HG03432 (cell line): ENCODE data around the gene DPH1.

Experiments used
- ATAC-seq: cut with Tn5 transposase; IDR thresholded peaks from one replicate; pipeline ENCODE4 v1.9.1; 2021; ENCODE audit warnings: mild to moderate bottlenecking, moderate library complexity; ENCODE audit not compliant: unreplicated experiment

DPH1 gene

GRCh38 chr17:2059547-2060384 is 29.8 kb downstream of the DPH1 start:
- no peak for ATAC-seq

GRCh38 chr17:2060385-2060658 is 30.4 kb downstream of the DPH1 start:
- no peak for ATAC-seq

GRCh38 chr17:2060681-2061440 is 30.9 kb downstream of the DPH1 start:
- ATAC-seq, result no peak

- ATAC-seq, result no peak
These were observed 31.5 kb downstream of the DPH1 start for GRCh38 chr17:2061441-2061958.

GRCh38 chr17:2062571-2063183 is 32.7 kb downstream of the DPH1 start:
- no peak for ATAC-seq

GRCh38 chr17:2063261-2064146 is 33.6 kb downstream of the DPH1 start:
- no peak for ATAC-seq

- ATAC-seq, result no peak
These were observed 34.2 kb downstream of the DPH1 start for GRCh38 chr17:2064147-2064489.

GRCh38 chr17:2064520-2064971 is 34.6 kb downstream of the DPH1 start:
- no peak for ATAC-seq

GRCh38 chr17:2064980-2065785 is 35.2 kb downstream of the DPH1 start:
- no peak for ATAC-seq

GRCh38 chr17:2065949-2066400 is 36.0 kb downstream of the DPH1 start:
- ATAC-seq, result no peak

GRCh38 chr17:2067048-2067561 is 37.2 kb downstream of the DPH1 start:
- ATAC-seq, result no peak

GRCh38 chr17:2067608-2068024 is 37.7 kb downstream of the DPH1 start:
- no peak for ATAC-seq

GRCh38 chr17:2068031-2068518 is 38.1 kb downstream of the DPH1 start:
- ATAC-seq, result no peak

- ATAC-seq, result no peak
These were observed 38.6 kb downstream of the DPH1 start for GRCh38 chr17:2068519-2069051.

GRCh38 chr17:2070241-2071023 is 40.5 kb downstream of the DPH1 start:
- peak; percentile 82 for ATAC-seq

- ATAC-seq, result no peak
These were observed 41.1 kb downstream of the DPH1 start for GRCh38 chr17:2071024-2071385.

GRCh38 chr17:2071455-2072281 is 41.7 kb downstream of the DPH1 start:
- no peak for ATAC-seq

GRCh38 chr17:2074919-2075318 is 45.0 kb downstream of the DPH1 start:
- ATAC-seq, result no peak
